A172 (cell line): ENCODE measurements around the gene NEURL1. TPM values are rescaled to one million over a fixed set of nuclear protein-coding genes. Genes with fewer than 3 reads are reported as not detected.
"Not testable (repeated sequence)": the region's sequence is repeated elsewhere in the genome, so short reads cannot be mapped to it uniquely, and the experiment has no call there.

Source experiments
- DNase-seq: peaks from one replicate; pipeline ENCODE4 v3.0.0-alpha.2; 2015; ENCODE audit warnings: low spot score
- total RNA-seq: library from RNA; depleted of rRNA; stranded (reverse); fragments of >200 nt; shearing (Covaris generic); gene quantifications from 2 replicates; pipeline ENCODE4 v1.2.3, GENCODE V29; 2014

Gene NEURL1
- total RNA-seq, 1 experiment from 2014 or later = not detected

DNA sequence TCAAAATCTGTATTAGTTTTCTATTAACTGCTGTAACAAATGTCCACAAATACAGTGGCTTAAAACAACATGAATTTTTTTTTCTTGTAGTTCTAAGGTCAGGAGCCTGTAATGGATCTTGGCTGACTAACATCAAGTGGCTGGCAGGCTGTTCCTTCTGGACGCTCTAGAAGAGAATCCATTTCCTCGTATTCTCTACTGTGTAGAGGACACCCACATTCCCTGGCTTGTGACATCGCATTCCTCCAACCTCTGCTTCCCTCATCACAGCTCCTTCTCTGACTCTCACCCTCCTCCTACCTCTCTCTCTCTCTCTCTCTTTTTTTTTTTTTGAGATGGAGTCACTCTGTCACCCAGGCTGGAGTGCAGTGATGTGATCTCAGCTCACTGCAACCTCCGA lies 30.0 kb upstream of the NEURL1 start:
- no peak for DNase-seq

DNA sequence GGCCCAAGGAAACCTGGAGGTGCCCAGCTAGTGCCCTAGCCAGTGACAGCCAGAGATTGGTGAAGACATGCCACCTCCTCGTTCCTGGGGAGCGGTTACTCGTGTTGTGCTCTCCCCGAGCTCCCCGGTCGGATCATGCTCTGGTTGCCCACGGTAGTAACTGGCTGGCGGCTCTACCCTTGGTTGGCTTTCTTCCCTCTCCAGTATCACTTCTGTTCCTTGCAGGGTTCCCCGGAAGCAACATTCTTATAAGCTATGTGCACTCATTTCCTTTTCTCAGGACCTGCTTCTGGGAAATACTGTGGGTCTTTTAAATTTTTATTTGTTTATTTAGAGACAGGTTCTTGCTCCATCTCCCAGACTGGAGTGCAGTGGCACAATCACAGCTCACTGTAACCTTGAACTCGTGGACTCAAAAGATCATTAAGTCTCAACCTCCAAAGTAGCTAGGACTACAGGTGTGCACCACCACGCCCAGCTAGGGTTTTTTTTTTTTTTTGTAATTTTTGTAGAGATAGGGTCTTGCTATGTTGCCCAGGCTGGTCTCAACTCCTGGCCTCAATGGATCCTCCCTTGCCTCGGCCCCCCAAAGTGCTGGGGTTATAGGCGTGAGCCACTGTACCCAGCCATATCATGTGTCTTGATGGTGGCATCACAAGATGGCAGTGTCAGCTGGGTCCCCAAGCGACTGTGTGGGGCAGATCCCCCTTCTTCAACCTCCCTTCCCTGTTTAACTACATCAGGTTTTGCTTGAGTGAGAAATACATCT lies 27.9 kb upstream of the NEURL1 start:
- DNase-seq = no peak

DNA sequence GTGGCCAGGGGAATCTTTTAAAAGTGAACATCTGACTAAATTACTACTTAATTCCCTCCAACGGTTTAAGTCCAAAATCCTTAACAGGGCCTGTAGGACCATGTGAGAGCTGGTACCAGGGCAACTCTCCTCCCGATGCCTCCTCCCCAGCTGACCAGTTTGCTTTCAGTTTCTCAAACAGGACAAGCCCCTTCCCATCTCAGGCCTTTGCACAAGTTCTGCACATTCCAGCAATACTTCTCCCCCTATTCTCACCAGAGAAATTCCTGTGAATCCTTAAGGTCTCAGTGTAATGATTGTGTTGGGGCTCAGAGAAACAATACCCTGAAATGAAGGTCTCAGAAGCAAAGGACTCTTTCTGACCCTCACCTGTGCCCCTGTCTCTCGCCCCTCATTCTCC lies 26.8 kb upstream of the NEURL1 start:
- DNase-seq = no peak

DNA sequence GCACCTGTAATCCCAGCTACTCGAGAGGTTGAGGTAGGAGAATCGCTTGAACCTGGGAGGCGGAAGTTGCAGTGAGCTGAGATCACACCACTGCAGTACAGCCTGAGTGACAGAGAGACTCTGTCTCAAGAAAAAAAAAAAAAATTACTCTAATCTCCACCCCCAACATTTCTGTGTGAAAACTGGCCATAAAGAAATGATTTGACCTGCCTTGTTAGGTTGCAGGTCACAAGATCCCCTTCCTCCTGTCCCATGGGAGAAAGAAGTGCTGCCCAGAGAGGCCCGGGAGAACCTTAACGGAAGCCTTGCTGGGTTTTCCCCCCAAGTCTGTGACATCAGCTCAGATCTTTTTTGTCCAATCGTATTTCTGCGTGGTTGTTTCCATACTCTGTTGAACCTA lies 26.1 kb upstream of the NEURL1 start:
- no peak for DNase-seq

DNA sequence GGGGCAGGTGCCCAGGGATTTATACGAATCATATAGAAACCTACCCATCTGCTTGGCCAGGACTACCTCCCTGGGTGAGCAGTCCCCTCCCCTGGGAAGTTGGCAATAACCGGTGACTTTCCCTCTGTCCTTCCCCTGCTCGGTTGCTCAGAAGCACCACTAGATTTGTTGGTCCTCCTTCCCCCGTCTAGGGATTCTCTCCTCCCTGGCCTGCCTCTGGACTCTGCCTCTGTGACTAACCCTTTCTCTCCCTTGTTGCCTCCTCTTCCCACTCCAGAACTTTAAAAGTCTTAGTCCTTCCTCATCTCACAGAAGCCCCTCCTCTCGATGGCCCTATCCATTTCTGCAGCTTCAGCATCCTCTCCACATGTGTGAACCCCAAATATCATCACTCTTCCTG lies 24.3 kb upstream of the NEURL1 start:
- no peak for DNase-seq

DNA sequence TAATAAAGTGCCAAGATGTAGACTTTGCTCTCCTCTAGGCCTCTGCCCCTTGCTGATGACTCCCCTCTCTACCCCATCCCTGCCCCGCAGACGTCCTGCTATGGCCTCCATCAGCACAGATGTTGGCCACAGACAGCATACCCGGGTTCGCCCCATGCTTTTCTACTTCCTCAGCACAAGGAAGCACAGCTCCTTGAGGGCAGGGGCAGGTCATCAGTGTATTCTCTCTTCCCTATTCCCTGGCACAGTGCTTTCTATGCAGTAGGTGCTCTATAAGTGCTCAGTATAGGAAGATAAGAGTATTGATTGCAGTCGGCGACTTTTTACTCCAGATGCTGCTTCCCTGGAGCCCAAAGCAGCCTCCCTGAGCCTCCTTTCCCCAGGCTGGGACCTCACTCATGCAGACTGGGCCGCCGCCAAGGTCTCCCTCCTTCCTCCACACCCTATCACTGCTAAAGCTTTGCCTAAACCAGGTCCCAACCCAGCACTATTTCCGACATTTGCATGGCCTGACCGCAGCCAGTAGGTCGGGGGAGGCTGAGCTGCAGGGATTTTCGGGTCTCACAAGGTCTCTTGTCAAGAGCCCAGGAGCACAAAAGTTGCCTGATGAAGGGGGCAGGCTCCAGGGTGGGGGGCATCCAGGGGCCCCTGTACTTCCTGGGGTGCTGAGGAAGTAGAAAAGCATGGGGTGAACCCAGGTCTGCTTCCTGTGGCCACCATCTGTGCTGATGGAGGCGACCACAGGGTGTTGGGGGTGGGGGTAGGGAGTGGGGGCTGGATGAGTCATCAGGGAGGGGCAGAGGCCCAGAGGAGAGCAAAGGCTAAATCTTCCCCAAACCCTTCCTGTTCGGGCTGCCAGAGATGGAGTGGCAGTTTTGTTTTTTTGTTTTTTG lies 22.5 kb upstream of the NEURL1 start:
- peak; percentile 65 for DNase-seq

DNA sequence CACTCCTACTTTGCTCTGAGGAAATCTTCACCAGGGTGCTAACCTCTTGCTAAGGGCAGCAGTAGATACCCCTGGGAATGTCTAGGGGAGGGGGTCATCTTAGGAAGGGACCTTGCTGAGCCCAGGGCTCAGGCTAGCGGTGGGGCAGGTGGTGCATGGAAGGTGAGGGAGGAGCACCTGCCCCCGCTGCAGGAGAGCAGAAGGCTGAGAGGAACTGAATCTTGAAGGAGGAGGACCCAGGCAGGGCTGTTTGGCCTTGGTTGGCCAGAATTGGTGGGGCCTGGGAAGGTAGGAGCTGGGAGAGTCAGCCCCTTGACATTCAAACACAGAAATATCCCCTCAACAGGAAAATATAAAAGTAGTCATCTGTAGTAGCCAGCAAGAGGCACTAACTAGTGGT lies 21.5 kb upstream of the NEURL1 start:
- no peak for DNase-seq

DNA sequence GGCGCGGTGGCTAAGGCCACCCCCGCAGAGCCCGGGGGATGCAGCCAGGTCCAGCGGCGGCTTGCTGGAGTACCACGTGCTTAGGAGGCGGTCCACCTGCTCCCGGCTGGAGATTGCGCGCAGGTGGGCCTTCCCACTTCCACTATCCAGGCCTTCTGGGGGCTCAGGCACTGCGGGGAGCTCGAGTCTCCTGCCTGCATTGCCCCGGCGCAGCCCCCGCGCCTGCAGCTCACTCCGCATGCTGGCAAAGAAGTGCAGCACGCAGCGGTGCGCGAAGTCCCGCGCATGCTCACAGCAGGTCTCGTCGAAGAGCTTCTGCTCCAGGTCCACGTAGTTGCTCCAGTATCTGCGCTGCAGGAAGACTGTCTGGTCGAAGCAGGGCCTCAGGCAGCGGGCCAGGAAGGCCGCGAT lies 20.2 kb upstream of the NEURL1 start:
- no peak for DNase-seq

DNA sequence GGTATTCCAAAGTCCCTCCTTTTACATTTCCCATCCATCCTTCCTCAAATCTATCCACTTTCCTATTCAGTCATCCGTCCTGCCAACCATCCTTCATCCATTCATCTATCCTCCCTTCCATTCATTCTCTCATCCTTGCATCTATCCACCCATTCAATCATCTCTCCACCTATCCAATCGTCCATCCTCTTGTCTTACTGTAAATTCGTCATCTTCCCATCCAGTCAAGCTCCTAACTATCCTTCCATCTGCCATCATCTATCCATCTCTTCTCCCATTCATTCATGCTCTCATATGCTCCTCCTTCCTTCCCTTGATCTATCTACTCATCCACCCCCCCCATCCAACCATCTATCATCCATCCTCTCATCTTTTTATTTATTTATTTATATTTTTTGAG lies 19.4 kb upstream of the NEURL1 start:
- DNase-seq = no peak

DNA sequence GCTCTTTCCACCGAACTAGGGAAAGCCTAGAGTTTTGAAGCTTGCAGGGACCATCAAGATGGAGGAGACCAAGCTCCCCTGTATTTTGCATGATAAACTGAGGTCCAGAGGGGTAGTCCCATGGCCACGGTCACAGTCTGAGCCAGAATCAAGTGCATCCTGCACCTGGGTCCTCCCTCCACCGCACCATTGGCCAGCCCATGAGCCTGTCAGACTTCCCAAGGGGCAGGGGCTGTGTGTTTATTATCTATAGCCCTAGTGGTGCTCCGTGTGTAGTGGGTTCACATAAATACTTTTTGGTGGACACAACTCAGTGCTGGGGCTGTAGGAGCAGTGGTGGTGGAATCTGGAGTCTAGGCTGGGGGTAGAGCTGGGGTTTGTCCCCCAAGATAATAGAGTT lies 18.1 kb upstream of the NEURL1 start:
- DNase-seq = no peak

DNA sequence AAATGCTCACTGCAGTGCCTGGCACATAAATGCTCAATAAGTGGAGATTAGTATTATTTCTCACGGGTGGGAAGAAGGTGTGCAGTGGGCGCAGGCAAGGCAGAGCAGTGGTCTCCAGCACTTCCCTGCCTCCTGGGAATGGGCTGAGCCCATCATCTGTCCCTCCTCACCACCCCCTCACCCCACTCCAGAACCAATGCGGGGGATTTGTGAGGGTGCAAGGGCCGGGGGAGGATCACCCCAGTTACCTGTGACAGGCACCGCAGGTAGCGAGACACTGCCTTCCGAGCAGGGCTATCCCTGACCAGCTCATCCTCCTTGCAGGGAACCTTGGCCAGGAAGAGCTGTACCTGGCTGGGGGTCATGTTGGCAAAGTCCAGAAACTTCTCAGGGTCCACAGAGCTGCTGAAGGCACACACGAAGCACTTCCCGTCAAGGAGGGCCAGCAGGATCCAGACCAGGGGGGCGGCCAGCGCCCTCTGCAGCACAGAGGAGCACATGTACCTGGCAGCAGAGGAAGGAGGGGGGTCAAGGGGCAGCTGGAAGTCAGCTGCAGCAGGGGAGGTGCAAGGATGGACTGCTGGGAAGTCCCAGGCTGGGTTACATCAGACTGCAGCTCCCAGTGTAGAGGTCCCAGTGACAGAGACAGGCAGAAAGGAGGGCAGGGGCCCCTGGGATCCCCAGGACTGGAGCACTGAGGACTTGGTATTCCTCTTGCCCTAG lies 17.3 kb upstream of the NEURL1 start:
- DNase-seq = peak; percentile 17

DNA sequence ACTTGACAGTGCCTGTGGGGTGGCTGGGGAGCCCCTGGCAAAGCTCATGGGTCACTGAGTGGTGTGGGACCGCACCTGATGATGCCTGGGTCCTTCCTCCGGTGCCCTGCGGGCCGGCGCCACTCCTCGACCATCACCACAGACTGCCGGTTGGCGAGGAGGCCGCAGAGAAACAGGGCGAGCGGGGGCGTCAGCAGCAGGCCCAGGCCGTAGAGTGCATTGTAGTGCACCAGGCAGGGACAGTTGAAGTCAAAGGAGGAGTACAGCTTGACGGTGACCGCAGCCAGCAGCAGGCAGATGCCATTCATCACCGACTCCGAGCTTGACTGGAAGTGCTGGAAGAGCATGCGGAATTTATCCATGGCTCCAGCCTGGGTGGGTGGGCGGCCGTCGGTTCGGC lies 14.8 kb upstream of the NEURL1 start:
- no peak for DNase-seq

DNA sequence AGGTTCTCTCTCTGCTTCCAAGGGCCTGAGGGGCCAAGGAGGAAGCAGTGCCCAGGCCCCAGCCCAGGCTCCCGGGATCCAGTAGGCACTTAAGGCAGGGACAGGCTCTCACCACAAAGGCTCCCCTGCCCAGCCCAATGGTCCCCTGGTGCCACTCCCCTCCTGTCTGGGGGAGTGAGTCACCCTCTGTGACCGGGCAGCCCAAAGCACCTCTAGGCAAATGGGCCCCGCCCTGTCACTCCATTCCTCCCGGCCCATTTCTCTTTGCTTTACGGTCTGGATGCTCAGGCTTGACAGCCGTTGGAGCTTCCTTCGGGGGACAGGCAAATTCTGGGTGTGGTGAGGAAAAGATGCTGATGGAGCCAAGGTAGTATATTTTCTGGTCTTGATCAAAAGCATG lies 14.4 kb upstream of the NEURL1 start, which contains the start of gene CALHM3:
Gene CALHM3 (minus strand): TSS at position 106 of the 400 bp plus-strand sequence. CDS start 208 bp downstream, outside the sequence.
- DNase-seq = peak; percentile 82

DNA sequence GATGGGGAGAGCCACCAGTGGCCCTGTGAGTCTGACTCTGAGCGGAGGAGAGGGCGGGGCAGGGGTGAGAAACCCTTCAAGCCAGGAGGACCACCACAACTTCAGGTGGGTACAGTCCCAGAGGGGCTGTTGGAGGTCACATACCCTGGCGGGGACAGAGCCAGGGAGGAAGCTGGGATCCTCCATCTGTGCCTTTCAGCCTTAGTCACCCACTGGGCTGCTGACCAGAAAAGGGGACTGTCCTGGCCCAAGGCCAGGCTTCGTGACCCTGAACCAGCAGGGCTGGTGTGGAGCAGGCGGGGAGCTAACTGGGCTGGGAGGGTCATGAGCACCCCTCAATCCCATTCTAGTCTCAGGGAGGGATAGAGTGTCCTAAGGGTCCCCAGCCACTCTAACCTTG lies 13.0 kb upstream of the NEURL1 start:
- peak; percentile 29 for DNase-seq

DNA sequence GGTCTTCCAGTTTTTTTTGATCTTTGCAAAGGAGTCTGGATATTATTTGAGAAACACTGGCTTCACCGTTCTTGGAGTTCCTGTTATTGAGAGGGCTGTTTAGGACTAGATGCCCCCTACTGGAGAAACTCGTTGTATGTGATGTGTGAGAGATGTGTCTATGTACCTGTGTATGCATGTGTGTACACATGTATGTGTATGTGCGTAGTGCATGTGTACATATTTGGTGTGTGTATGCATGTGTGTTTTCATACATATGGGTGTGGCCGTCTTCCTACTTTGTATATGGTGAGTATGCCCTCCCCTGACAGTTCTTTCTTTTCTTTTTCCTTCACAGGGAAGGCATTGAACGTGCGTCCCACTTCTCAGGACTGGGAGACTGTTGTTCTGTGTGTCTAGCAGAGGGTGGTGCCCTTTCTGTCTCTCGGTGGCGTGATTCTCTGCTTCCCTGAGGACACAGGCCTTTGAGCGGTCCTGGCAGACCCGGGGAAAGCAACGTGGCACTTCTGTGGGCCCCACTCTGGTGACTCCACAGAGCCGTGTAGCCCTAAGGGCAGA lies 11.5 kb upstream of the NEURL1 start:
- DNase-seq = peak; percentile 67

DNA sequence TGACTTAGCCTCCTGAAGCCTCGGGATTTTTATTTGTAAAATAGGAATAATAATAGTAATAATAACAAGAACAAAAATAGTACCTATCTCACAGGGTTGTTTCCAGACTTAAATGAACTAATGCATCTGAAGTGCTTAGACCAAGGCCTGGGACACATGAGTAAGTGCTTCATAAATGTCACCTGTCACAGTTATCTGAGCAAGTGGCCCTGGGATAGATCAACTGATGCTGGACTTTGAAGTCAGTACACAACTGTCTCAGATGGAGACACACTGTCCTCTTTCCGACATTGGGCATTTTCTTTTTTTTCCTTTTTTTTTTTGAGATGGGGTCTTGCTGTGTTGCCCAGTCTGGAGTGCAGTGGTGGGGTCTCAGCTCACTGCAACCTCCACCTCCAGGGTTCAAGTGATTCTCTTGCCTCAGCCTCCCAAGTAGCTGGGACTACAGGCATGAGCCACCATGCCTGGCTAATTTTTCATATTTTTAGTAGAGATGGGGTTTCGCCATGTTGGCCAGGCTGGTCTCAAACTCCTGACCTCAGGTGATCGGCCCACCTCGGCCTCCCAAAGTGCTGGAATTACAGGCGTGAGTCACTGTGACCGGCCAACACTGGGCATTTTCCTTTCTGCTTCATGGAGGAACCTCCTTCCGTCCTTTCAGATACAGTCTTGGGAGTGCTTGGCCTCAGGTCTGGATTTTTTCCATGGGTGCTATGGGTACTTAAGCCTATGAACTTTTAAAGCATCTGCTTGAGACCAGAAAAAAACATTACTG lies 6.7 kb upstream of the NEURL1 start:
- not testable (repeated sequence) for DNase-seq

DNA sequence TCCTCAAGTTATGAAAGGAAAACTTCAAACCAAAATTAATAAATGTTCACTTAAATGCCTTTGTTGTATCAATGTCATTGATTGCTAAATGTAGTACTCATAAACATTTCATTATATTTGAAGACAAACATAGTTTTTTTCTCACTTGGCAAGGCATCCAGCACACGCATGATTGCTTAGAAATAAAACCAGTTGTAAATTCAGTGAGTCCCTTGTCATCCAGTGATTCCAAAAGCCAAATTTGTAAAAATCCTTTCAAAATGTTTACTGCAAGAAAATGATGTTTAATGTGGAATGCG lies 6.1 kb upstream of the NEURL1 start:
- DNase-seq = no peak

DNA sequence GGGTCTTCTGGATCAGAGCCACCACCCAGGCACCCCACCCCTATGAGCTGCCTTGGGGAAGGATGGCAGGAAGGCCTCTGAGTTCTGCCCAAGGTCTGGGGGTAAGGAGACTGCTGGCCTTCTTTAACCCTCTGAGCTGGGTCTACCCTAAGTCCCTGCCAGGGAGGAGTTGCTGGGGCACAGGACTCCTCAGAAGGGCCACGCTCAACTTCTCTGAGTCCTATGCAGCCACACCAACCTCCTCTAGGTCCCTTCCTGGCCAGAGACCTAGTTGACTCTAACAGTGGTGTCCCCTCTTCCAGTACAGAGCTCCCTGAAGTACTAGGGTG lies 2.6 kb upstream of the NEURL1 start:
- no peak for DNase-seq

DNA sequence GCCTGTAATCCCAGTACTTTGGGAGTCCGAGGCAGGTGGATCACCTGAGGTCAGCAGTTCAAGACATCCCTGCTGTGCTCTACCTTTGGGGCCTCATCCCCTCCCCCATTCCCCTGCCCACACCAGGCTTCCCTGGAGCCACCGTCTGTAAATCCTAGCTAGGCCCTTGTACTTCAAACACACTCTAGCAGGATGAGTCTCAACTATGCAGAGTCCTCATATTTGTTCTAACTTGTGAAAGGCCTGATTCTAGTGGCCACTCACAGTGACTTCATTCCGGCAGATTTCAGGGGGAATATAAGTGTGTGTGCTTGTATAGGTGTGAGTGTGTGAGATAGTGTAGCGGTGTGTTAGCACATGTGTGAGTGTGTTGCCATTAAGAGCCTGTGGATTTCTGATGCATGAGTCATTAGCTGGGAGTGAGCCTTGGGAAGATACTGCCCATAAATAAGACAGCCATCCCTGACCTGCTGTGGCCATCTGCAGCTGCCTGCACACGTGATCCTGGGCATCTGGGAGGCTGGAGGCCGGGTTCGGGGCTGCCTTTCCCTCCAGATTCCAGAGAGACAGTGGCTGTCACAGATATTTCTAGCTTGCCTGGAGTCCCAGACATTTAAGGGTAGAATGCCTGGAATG lies 1.7 kb upstream of the NEURL1 start:
- DNase-seq = peak; percentile 96

DNA sequence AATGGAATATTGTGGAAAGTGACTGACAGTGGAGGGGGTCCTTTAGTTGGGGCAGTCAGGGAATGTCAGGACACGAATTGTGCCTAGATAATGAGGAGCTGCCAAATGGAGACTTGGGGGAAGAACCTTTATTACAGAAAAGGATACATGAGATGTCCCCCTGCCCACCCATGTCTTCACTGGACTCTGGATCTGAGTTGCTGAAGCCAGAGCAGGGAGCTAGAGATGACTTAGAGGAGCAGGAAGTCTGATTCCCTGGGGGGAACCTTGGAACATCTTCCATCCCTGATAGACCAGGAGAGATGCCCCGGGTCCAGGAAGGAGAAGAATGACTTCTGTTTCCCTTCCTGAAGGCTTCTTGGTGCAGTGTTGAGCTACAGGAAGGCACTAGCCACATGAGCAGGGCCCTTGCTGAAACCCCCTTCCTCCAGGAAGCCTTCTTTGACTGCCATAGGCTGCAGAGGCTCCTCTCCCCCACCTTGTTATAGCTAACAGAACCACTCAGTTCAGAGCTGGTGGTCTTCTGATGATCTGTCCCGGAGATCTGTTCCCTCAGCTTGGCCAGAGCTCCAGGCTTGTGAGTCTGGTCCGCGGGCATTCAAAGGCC lies 747 bp upstream of the NEURL1 start:
- no peak for DNase-seq
